Right lobe of liver (tissue), 4 donors: ENCODE results near the gene COL11A2.

Experiments
- CTCF ChIP-seq, 4 donors: fragments of 200-600 bp in 3 of 4; fragments of 450-650 bp in 1 of 4; IDR thresholded peaks; one replicate each; pipeline versions ENCODE4 v1.5.1 to v1.8.0; 2016 to 2022; ENCODE audit warnings: antibody characterized with exemption in 4 of 4, mild to moderate bottlenecking in 2 of 4
- POLR2A ChIP-seq: fragments of 450-650 bp; IDR thresholded peaks from one replicate; pipeline ENCODE4 v1.6.1; 2017; ENCODE audit warnings: antibody characterized with exemption, mild to moderate bottlenecking
- donor health status: DM: no; HTN: no; CAD: no.
- donor health status: DM: no; HTN: no; CAD: no.
- donor health status: DM: no; HTN: yes; CAD: no.

GRCh38 chr6:33116841-33117711 lies 75.2 kb downstream of the COL11A2 start:
- TF ChIP-seq CTCF (IDR thresholded peaks at IDR 0.05) = no peak
- TF ChIP-seq POLR2A = no peak
